ENCODE results near the gene KLHDC4. TPM values are rescaled to one million over a fixed set of nuclear protein-coding genes. Genes with fewer than 3 reads are reported as not detected.

Gene KLHDC4
- total and polyA plus RNA-seq, 8 donors, result 15.5 to 82.1 (median 26.0) TPM

GRCh38 chr16:87784812-87785211 lies 19.0 kb upstream of the KLHDC4 start:
- Histone ChIP-seq H3K27ac (no peak overlapping the region), H3K9me3 (no peaks in the 10 kb centered on the region), H3K4me1 (no peaks in the 10 kb centered on the region), H3K36me3 (no peaks in the 10 kb centered on the region), H3K4me3 (no peak overlapping the region), H3K27me3 (no peaks in the 10 kb centered on the region)
- 27 to 33% methylated on average over 10 of the region's 10 CpGs for WGBS, 2 donors
- FAIRE-seq (no peak), ATAC-seq (peak in 2 of 4 donors; percentile 54 to 61), DNase-seq (no peak)
- TF ChIP-seq, protein P1, sequence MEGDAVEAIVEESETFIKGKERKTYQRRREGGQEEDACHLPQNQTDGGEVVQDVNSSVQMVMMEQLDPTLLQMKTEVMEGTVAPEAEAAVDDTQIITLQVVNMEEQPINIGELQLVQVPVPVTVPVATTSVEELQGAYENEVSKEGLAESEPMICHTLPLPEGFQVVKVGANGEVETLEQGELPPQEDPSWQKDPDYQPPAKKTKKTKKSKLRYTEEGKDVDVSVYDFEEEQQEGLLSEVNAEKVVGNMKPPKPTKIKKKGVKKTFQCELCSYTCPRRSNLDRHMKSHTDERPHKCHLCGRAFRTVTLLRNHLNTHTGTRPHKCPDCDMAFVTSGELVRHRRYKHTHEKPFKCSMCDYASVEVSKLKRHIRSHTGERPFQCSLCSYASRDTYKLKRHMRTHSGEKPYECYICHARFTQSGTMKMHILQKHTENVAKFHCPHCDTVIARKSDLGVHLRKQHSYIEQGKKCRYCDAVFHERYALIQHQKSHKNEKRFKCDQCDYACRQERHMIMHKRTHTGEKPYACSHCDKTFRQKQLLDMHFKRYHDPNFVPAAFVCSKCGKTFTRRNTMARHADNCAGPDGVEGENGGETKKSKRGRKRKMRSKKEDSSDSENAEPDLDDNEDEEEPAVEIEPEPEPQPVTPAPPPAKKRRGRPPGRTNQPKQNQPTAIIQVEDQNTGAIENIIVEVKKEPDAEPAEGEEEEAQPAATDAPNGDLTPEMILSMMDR (IDR thresholded peaks at IDR 0.05), result no peak
- intact Hi-C loops (cut with DNase I), result loop anchor here in 1 of 3 donors (5.0 kb wide), 1 partner anchor 82 kb away; the partner anchor contains the start of gene SLC7A5

DNA sequence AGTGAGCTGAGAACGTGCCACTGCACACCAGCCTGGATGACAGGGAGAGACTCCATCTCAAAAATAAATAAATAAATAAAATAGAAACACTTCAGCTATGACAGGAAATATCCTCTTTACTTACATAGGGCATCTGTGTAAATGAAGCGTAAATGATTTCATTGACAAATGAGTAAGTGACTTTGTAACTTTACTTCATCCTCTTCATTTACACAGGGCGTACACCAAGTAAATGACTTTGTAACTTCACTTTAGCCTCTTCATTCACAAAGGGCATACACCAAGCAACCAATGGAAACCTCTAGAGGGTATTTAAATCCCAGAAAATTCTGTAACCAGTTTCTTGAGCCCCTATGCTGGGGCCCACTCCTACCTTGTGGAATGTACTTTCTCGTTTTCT lies 16.2 kb upstream of the KLHDC4 start:
- no peaks in the 10 kb centered on the region for H3K9me3 ChIP-seq
- no peak overlapping the region for H3K27ac ChIP-seq
- DNase-seq (no peak), ATAC-seq (no peak), FAIRE-seq (no peak)
- H3K4me1 ChIP-seq, result peaks cover 3 to 6% (median 4%) of the 10 kb centered on the region in 3 donors
- 77 to 83% methylated on average over 4 of the region's 4 CpGs for WGBS, 2 donors
- no peaks in the 10 kb centered on the region for H3K36me3 ChIP-seq
- no peak overlapping the region for H3K4me3 ChIP-seq
- intact Hi-C loops (cut with DNase I), result loop anchor here in 1 of 3 donors (5.0 kb wide), 1 partner anchor 85 kb away; the partner anchor contains the start of gene SLC7A5
- TF ChIP-seq, protein P1 (IDR thresholded peaks at IDR 0.05), result no peak
- no peaks in the 10 kb centered on the region for H3K27me3 ChIP-seq

GRCh38 chr16:87780385-87780989 lies 14.7 kb upstream of the KLHDC4 start:
- no peak overlapping the region for H3K4me3 ChIP-seq
- intact Hi-C loops (cut with DNase I), result loop anchor here in 2 of 3 donors (2.0 to 5.0 kb wide), 2 partner anchors 87 to 90 kb away; partner anchors contain the start of gene SLC7A5 (in 1 of the 2)
- peak in 2 of 4 donors; percentile 3 to 37 for ATAC-seq
- H3K9me3 ChIP-seq, result no peaks in the 10 kb centered on the region
- peak overlapping the region in 1 of 4 donors; percentile 22 for H3K27ac ChIP-seq
- DNase-seq, result peak in 1 of 6 donors; percentile 62
- H3K4me1 ChIP-seq, result peaks cover 3 to 6% (median 4%) of the 10 kb centered on the region in 3 donors
- TF ChIP-seq, protein P1 (IDR thresholded peaks at IDR 0.05), result no peak
- no peaks in the 10 kb centered on the region for H3K27me3 ChIP-seq
- H3K36me3 ChIP-seq, result no peaks in the 10 kb centered on the region
- 83 to 92% methylated on average over 10 of the region's 10 CpGs for WGBS, 2 donors
- no peak for FAIRE-seq

GRCh38 chr16:87778830-87779579 lies 13.2 kb upstream of the KLHDC4 start:
- Histone ChIP-seq H3K9me3 (no peaks in the 10 kb centered on the region), H3K4me3 (no peak overlapping the region), H3K27me3 (no peaks in the 10 kb centered on the region), H3K4me1 (peaks cover 3 to 6% (median 4%) of the 10 kb centered on the region in 3 donors), H3K36me3 (no peaks in the 10 kb centered on the region), H3K27ac (peak overlapping the region in 1 of 4 donors; percentile 37)
- WGBS, 2 donors, result 31 to 32% methylated on average over 41 of the region's 41 CpGs
- peak; percentile 79 to 98 (median 92) for DNase-seq
- TF ChIP-seq, protein P1 (IDR thresholded peaks at IDR 0.05), result peak; percentile 97 to 100 (median 98)
- ATAC-seq, result peak; percentile 89 to 94 (median 92)
- intact Hi-C loops (cut with DNase I), result loop anchor here in 1 of 3 donors (10.0 kb wide), 1 partner anchor 126 kb away; no protein-coding TSS in a partner anchor
- FAIRE-seq, result no peak
